Spinal cord (tissue), 10 donors: Measurements from ENCODE around the gene TRERF1. TPM values are rescaled to one million over a fixed set of nuclear protein-coding genes. Genes with fewer than 3 reads are reported as not detected.
"Not testable (repeated sequence)": the region's sequence is repeated elsewhere in the genome, so short reads cannot be mapped to it uniquely, and the experiment has no call there.

Source experiments
- DNase-seq, 6 donors: peaks; one replicate each; pipeline versions ENCODE4 v3.0.0 to v3.0.0-alpha.2; 2013 to 2015; ENCODE audit warnings: low spot score in 6 of 6, low read depth in 4 of 6
- H3K27ac ChIP-seq: one replicate; pipeline ENCODE4 v1.5.1; 2013; ENCODE audit warnings: low read depth, low read length, control low read depth
- H3K27me3 ChIP-seq: one replicate; pipeline ENCODE4 v1.6.1; 2013; ENCODE audit warnings: low read length; ENCODE audit not compliant: control insufficient read depth, insufficient read depth
- H3K36me3 ChIP-seq: one replicate; pipeline ENCODE4 v1.6.1; 2013; ENCODE audit warnings: low read length; ENCODE audit not compliant: control insufficient read depth, insufficient read depth
- H3K4me1 ChIP-seq: one replicate; pipeline ENCODE4 v1.6.1; 2013; ENCODE audit warnings: low read length; ENCODE audit not compliant: control insufficient read depth, insufficient read depth
- H3K4me3 ChIP-seq: one replicate; pipeline ENCODE4 v1.5.1; 2013; ENCODE audit warnings: low read depth, low read length, control low read depth
- H3K9me3 ChIP-seq: one replicate; pipeline ENCODE4 v1.6.1; 2013; ENCODE audit warnings: low read length; ENCODE audit not compliant: control insufficient read depth, insufficient read depth
- WGBS: methylation state at CpG from one replicate; pipeline ENCODE4 v1.1.5; 2013; ENCODE audit warnings: missing lambda C conversion rate; ENCODE audit not compliant: insufficient coverage; 5-methylcytosine and 5-hydroxymethylcytosine counted together
- polyA plus RNA-seq, 2 donors: library from polyadenylated mRNA; unstranded; fragments of 120-200 nt; gene quantifications; one replicate each; pipeline ENCODE4 v1.2.1, GENCODE V29; 2013; ENCODE audit not compliant: insufficient read length in 2 of 2
- total RNA-seq, 2 donors: library from RNA; depleted of rRNA in 1 of 2; stranded (reverse); fragments of 120-200 nt in 1 of 2; fragments of >200 nt in 1 of 2; gene quantifications; one replicate each; pipeline versions ENCODE4 v1.2.3 to v1.2.4, GENCODE V29; 2013 to 2014
- donor health status: healthy.

TRERF1 gene
- total and polyA plus RNA-seq, 4 donors, result 4.8 to 9.4 (median 7.4) TPM

GRCh38 chr6:42193491-42193894 lies 258.2 kb downstream of the TRERF1 start:
- H3K9me3 ChIP-seq, result no peaks in the 10 kb centered on the region
- WGBS, result 53% methylated on average over 8 of the region's 8 CpGs
- no peaks in the 10 kb centered on the region for H3K36me3 ChIP-seq
- H3K27me3 ChIP-seq, result no peaks in the 10 kb centered on the region
- no peak overlapping the region for H3K27ac ChIP-seq
- no peak overlapping the region for H3K4me3 ChIP-seq
- H3K4me1 ChIP-seq, result no peaks in the 10 kb centered on the region
- DNase-seq, result no peak

DNA sequence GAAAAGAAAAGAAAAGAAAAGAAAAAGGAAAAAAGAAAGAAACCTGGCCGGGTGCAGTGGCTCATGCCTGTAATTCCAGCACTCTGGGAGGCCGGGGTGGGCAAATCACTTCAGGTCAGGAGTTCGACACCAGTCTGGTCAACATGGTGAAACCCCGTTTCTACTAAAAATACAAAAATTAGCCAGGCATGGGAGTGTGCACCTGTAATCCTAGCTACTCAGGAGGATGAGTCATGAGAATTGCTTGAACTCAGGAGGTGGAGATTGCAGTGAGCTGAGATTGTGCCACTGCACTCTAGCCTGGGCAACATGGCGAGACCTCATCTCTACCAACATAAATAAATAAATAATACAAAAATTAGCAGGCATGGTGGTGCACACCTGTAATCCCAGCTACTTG lies 259.3 kb downstream of the TRERF1 start:
- H3K27ac ChIP-seq, H3K27me3 ChIP-seq, DNase-seq, H3K36me3 ChIP-seq, H3K4me3 ChIP-seq, H3K4me1 ChIP-seq, H3K9me3 ChIP-seq: not testable (repeated sequence)
- WGBS, result no CpG with 5 or more reads among the region's 5 CpGs

GRCh38 chr6:42190554-42191183 lies 261.1 kb downstream of the TRERF1 start:
- H3K27ac ChIP-seq, result no peak overlapping the region
- H3K4me3 ChIP-seq, result no peak overlapping the region
- H3K27me3 ChIP-seq, result no peaks in the 10 kb centered on the region
- no peak for DNase-seq
- H3K4me1 ChIP-seq, result no peaks in the 10 kb centered on the region
- no peaks in the 10 kb centered on the region for H3K9me3 ChIP-seq
- H3K36me3 ChIP-seq, result no peaks in the 10 kb centered on the region
- 58% methylated on average over 3 of the region's 5 CpGs for WGBS

DNA sequence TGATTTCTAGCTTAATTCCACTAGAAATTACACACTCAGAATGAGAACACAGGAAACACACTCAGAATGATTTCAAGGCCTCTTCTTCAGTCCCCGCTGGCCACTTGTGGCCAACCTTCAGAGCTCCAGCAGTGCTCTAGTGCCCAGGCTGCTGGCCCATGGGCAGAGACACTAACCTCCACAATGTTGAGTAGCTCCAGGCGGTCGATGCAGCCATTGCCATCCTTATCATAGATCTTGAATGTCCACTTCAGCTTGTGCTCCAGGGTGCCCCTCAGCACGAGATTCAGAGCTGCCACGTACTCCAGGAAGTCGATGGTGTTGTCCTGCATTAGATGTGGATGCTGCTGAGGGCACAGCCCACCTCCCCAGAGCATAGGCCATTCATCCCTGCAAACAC lies 263.3 kb downstream of the TRERF1 start:
- Histone ChIP-seq H3K27ac (no peak overlapping the region), H3K4me3 (no peak overlapping the region), H3K9me3 (no peaks in the 10 kb centered on the region), H3K27me3 (no peaks in the 10 kb centered on the region), H3K36me3 (peaks cover 4% of the 10 kb centered on the region), H3K4me1 (no peaks in the 10 kb centered on the region)
- 100% methylated on average over 3 of the region's 6 CpGs for WGBS
- no peak for DNase-seq

GRCh38 chr6:42185597-42185996 lies 266.1 kb downstream of the TRERF1 start:
- peak in 1 of 6 donors; percentile 39 for DNase-seq
- 51% methylated on average over 10 of the region's 10 CpGs for WGBS
- Histone ChIP-seq H3K27me3 (no peaks in the 10 kb centered on the region), H3K4me1 (no peaks in the 10 kb centered on the region), H3K9me3 (no peaks in the 10 kb centered on the region), H3K4me3 (no peak overlapping the region), H3K27ac (no peak overlapping the region), H3K36me3 (peaks cover 4% of the 10 kb centered on the region)

DNA sequence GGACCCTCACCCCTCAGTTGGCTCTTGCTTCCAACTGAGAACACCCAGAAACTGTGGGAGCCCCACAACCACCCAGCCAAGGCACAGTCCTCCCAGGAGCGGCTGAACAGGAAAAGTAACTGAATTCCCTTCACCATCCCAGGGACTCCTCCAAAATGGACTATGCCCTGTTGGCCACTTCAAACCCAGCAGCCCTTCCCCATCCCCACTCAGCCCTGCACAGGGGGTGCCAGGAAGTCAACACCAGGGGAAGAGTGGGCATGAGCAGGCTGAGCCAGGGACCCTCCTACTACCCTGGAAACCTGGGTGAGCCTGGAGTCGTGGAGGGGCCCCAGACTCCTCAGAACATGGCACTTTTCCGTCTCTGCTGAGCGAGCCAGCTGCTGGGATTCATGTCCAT lies 267.3 kb downstream of the TRERF1 start:
- WGBS, result 86% methylated on average over 2 of the region's 4 CpGs
- Histone ChIP-seq H3K4me3 (no peak overlapping the region), H3K27ac (no peak overlapping the region), H3K9me3 (no peaks in the 10 kb centered on the region), H3K27me3 (no peaks in the 10 kb centered on the region), H3K4me1 (no peaks in the 10 kb centered on the region), H3K36me3 (peaks cover 4% of the 10 kb centered on the region)
- no peak for DNase-seq

- Histone ChIP-seq H3K4me1 (peaks cover 16% of the 10 kb centered on the region), H3K27me3 (no peaks in the 10 kb centered on the region), H3K4me3 (no peak overlapping the region), H3K9me3 (no peaks in the 10 kb centered on the region), H3K36me3 (peaks cover 8% of the 10 kb centered on the region), H3K27ac (no peak overlapping the region)
- WGBS, result 80% methylated on average over 1 of the region's 5 CpGs
- no peak for DNase-seq
Observed at GRCh38 chr6:42182101-42182500, 269.6 kb downstream of the TRERF1 start.

GRCh38 chr6:42179945-42180313 lies 271.8 kb downstream of the TRERF1 start:
- WGBS, result 84% methylated on average over 3 of the region's 3 CpGs
- no peak for DNase-seq
- H3K9me3 ChIP-seq, result no peaks in the 10 kb centered on the region
- H3K4me1 ChIP-seq, result peaks cover 16% of the 10 kb centered on the region
- peaks cover 8% of the 10 kb centered on the region for H3K36me3 ChIP-seq
- H3K4me3 ChIP-seq, result no peak overlapping the region
- H3K27ac ChIP-seq, result no peak overlapping the region
- H3K27me3 ChIP-seq, result no peaks in the 10 kb centered on the region

DNA sequence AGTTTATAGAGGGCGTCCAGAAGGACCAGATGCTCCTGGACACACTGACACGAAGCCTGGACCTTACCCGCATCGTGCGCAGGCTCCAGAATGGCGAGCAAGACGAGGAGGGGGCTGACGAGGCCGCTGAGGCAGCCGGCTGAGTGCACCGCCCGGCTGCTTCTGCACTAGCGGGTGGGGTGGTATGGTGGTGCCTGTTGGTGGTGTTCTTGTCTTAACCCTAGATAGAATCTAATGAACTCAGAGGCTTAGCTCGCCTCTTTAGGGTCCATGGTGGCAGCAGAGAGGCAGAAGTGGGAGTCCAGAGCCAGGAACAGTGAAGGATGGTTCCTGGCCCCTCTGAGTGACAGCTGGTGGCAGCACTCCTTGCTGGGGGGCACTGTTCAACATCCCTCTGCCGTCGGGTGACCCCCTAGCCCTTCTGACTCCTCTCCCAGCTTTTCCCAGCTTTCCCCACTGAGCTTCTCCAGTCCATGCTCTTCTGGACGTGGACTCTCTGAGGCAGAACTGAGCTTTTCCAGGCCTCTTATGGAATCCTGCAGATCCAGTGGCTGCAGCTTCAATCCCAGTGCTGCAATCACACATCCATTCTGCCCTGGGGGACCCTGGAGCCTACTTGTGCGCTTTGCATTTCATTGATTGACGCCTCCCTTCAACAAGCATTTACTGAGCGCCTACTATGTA lies 272.3 kb downstream of the TRERF1 start:
- H3K27me3 ChIP-seq, result no peaks in the 10 kb centered on the region
- no peak overlapping the region for H3K27ac ChIP-seq
- 91% methylated on average over 17 of the region's 20 CpGs for WGBS
- DNase-seq, result no peak
- H3K9me3 ChIP-seq, result no peaks in the 10 kb centered on the region
- no peak overlapping the region for H3K4me3 ChIP-seq
- peaks cover 4% of the 10 kb centered on the region for H3K36me3 ChIP-seq
- peaks cover 16% of the 10 kb centered on the region for H3K4me1 ChIP-seq
